SK-N-SH treated with all-trans-retinoic acid at 6 μM for 48 hours (cell line): Measurements from ENCODE around the gene GRIK2.

Source experiments
- ARNTL ChIP-seq: fragments of 450-650 bp; formaldehyde crosslinking; IDR thresholded peaks from 2 replicates; pipeline ENCODE4 v1.5.0; 2020; ENCODE audit warnings: low read depth, mild to moderate bottlenecking, moderate library complexity, borderline replicate concordance
- CREB5 ChIP-seq: fragments of 250-450 bp; sonication (Bioruptor Pico); IDR thresholded peaks from 2 replicates; pipeline ENCODE4 v1.5.1; 2020; ENCODE audit warnings: low read depth, mild to moderate bottlenecking, moderate library complexity
- ESRRG ChIP-seq: fragments of 250-450 bp; sonication (Bioruptor Pico); IDR thresholded peaks from 2 replicates; pipeline ENCODE4 v1.6.1; 2021; ENCODE audit warnings: mild to moderate bottlenecking
- GLIS3 ChIP-seq: fragments of 250-450 bp; sonication (Bioruptor Pico); IDR thresholded peaks from 2 replicates; pipeline ENCODE4 v1.5.0; 2020; ENCODE audit warnings: mild to moderate bottlenecking, moderate library complexity
- ISL1 ChIP-seq: fragments of 250-450 bp; sonication (Bioruptor Pico); IDR thresholded peaks from 2 replicates; pipeline ENCODE4 v2.1.2; 2022; ENCODE audit warnings: mild to moderate bottlenecking, moderate library complexity
- PATZ1 ChIP-seq: fragments of 250-450 bp; sonication (Bioruptor Pico); IDR thresholded peaks from 2 replicates; pipeline ENCODE4 v1.8.0; 2020; ENCODE audit warnings: mild to moderate bottlenecking, moderate library complexity, borderline replicate concordance
- PPARA ChIP-seq: fragments of 250-450 bp; sonication (Bioruptor Pico); IDR thresholded peaks from 2 replicates; pipeline ENCODE4 v1.5.0; 2020; ENCODE audit warnings: mild to moderate bottlenecking, borderline replicate concordance
- TOX ChIP-seq: fragments of 250-450 bp; sonication (Bioruptor Pico); IDR thresholded peaks from 2 replicates; pipeline ENCODE4 v1.8.0; 2021; ENCODE audit warnings: mild to moderate bottlenecking, moderate library complexity, borderline replicate concordance
- ZC3H10 ChIP-seq: fragments of 250-450 bp; sonication (Bioruptor Pico); IDR thresholded peaks from 2 replicates; pipeline ENCODE4 v1.5.1; 2021; ENCODE audit warnings: mild to moderate bottlenecking, moderate library complexity
- ZNF70 ChIP-seq: fragments of 450-650 bp; formaldehyde crosslinking; IDR thresholded peaks from 2 replicates; pipeline ENCODE4 v1.5.0; 2020; ENCODE audit warnings: mild to moderate bottlenecking, moderate library complexity
- ZNF8 ChIP-seq: fragments of 450-650 bp; formaldehyde crosslinking; IDR thresholded peaks from 2 replicates; pipeline ENCODE4 v1.5.0; 2020; ENCODE audit warnings: mild to moderate bottlenecking, moderate library complexity

- no peak for TF ChIP-seq PATZ1
- TF ChIP-seq ARNTL (CRISPR knock-in tag), result no peak
- no peak for TF ChIP-seq CREB5 (CRISPR knock-in tag)
- no peak for TF ChIP-seq GLIS3 (CRISPR knock-in tag)
- no peak for TF ChIP-seq ZNF8 (CRISPR knock-in tag)
- no peak for TF ChIP-seq TOX (CRISPR knock-in tag)
- TF ChIP-seq ZC3H10 (CRISPR knock-in tag), result no peak
- TF ChIP-seq ZNF70 (CRISPR knock-in tag), result no peak
- TF ChIP-seq ESRRG, result no peak
- TF ChIP-seq ISL1, result no peak
- TF ChIP-seq PPARA (CRISPR knock-in tag), result no peak
Observed at GRCh38 chr6:101380897-101381630, 12.4 kb upstream of the GRIK2 start.
